ENCODE results near the gene NSD2. TPM values are rescaled to one million over a fixed set of nuclear protein-coding genes. Genes with fewer than 3 reads are reported as not detected.

Gene NSD2
- total RNA-seq, 2 donors from 2014 or later = 153 to 208 TPM

- no peaks in the 10 kb centered on the region for H3K9me3 Mint-ChIP-seq
- Histone ChIP-seq H3K4me1 (ENCODE audit: control insufficient read depth, insufficient read depth, low read length) (peaks cover 4% of the 10 kb centered on the region), H3K27ac (ENCODE audit: low read depth, low read length) (no peak overlapping the region), H3K4me3 (ENCODE audit: low read length) (no peak overlapping the region), H3K36me3 (ENCODE audit: control insufficient read depth, insufficient read depth, low read length) (peaks cover 67% of the 10 kb centered on the region), H3K9me3 (ENCODE audit: control insufficient read depth, low read length) (no peaks in the 10 kb centered on the region), H3K27me3 (ENCODE audit: control insufficient read depth, insufficient read depth, low read length, poor library complexity, severe bottlenecking) (no peaks in the 10 kb centered on the region), H3K9ac (ENCODE audit: extremely low read depth, low read length, poor library complexity, severe bottlenecking) (no peak overlapping the region)
- no peak for DNase-seq
- H3K36me3 Mint-ChIP-seq (ENCODE audit: low read depth) = peaks cover 53% of the 10 kb centered on the region
- no peak overlapping the region for H3K27ac Mint-ChIP-seq
- H3K27me3 Mint-ChIP-seq (ENCODE audit: insufficient read depth) = no peaks in the 10 kb centered on the region
- WGBS, 2 experiments (ENCODE audit: insufficient coverage in 1 of 2, insufficient read length in 1 of 2) = 97 to 100% methylated on average over 1 to 2 of the region's 2 CpGs
- peaks cover 10% of the 10 kb centered on the region for H3K4me1 Mint-ChIP-seq
- no peak overlapping the region for H3K4me3 Mint-ChIP-seq
- no peak for TF ChIP-seq CTCF (conservative IDR thresholded peaks at IDR 0.05)
Observed at GRCh38 chr4:1902243-1902642, 31.1 kb downstream of the NSD2 start.

- no peaks in the 10 kb centered on the region for H3K27me3 ChIP-seq (ENCODE audit: control insufficient read depth, insufficient read depth, low read length, poor library complexity, severe bottlenecking)
- DNase-seq = no peak
- H3K9ac ChIP-seq (ENCODE audit: extremely low read depth, low read length, poor library complexity, severe bottlenecking) = no peak overlapping the region
- peaks cover 12% of the 10 kb centered on the region for H3K4me1 Mint-ChIP-seq
- H3K27me3 Mint-ChIP-seq (ENCODE audit: insufficient read depth) = no peaks in the 10 kb centered on the region
- 93 to 100% methylated on average over 1 of the region's 1 CpG for WGBS, 2 experiments (ENCODE audit: insufficient coverage in 1 of 2, insufficient read length in 1 of 2)
- H3K9me3 Mint-ChIP-seq = no peaks in the 10 kb centered on the region
- H3K27ac ChIP-seq (ENCODE audit: low read depth, low read length) = no peak overlapping the region
- no peaks in the 10 kb centered on the region for H3K9me3 ChIP-seq (ENCODE audit: control insufficient read depth, low read length)
- H3K27ac Mint-ChIP-seq = no peak overlapping the region
- H3K4me1 ChIP-seq (ENCODE audit: control insufficient read depth, insufficient read depth, low read length) = peaks cover 6% of the 10 kb centered on the region
- H3K36me3 Mint-ChIP-seq (ENCODE audit: low read depth) = peaks cover 53% of the 10 kb centered on the region
- H3K4me3 Mint-ChIP-seq = no peak overlapping the region
- no peak overlapping the region for H3K4me3 ChIP-seq (ENCODE audit: low read length)
- peaks cover 75% of the 10 kb centered on the region for H3K36me3 ChIP-seq (ENCODE audit: control insufficient read depth, insufficient read depth, low read length)
- no peak for TF ChIP-seq CTCF (conservative IDR thresholded peaks at IDR 0.05)
Observed at GRCh38 chr4:1903035-1903434, 31.8 kb downstream of the NSD2 start.

GRCh38 chr4:1904042-1904441, 32.8 kb downstream of the NSD2 start:
- Mint-ChIP-seq H3K36me3 (ENCODE audit: low read depth) (peaks cover 53% of the 10 kb centered on the region), H3K27me3 (ENCODE audit: insufficient read depth) (no peaks in the 10 kb centered on the region), H3K4me3 (no peak overlapping the region), H3K27ac (no peak overlapping the region), H3K9me3 (no peaks in the 10 kb centered on the region), H3K4me1 (peaks cover 13% of the 10 kb centered on the region)
- H3K4me1 ChIP-seq (ENCODE audit: control insufficient read depth, insufficient read depth, low read length) = peaks cover 8% of the 10 kb centered on the region
- DNase-seq = no peak
- H3K9ac ChIP-seq (ENCODE audit: extremely low read depth, low read length, poor library complexity, severe bottlenecking) = no peak overlapping the region
- H3K4me3 ChIP-seq (ENCODE audit: low read length) = no peak overlapping the region
- H3K9me3 ChIP-seq (ENCODE audit: control insufficient read depth, low read length) = no peaks in the 10 kb centered on the region
- no peaks in the 10 kb centered on the region for H3K27me3 ChIP-seq (ENCODE audit: control insufficient read depth, insufficient read depth, low read length, poor library complexity, severe bottlenecking)
- no peak for TF ChIP-seq CTCF (conservative IDR thresholded peaks at IDR 0.05)
- H3K36me3 ChIP-seq (ENCODE audit: control insufficient read depth, insufficient read depth, low read length) = peaks cover 83% of the 10 kb centered on the region
- no peak overlapping the region for H3K27ac ChIP-seq (ENCODE audit: low read depth, low read length)
- 79 to 94% methylated on average over 2 to 3 of the region's 3 CpGs for WGBS, 2 experiments (ENCODE audit: insufficient coverage in 1 of 2, insufficient read length in 1 of 2)
